ENCODE measurements around the gene CLIP1.
"Not testable (repeated sequence)": the region's sequence is repeated elsewhere in the genome, so short reads cannot be mapped to it uniquely, and the experiment has no call there.

DNA sequence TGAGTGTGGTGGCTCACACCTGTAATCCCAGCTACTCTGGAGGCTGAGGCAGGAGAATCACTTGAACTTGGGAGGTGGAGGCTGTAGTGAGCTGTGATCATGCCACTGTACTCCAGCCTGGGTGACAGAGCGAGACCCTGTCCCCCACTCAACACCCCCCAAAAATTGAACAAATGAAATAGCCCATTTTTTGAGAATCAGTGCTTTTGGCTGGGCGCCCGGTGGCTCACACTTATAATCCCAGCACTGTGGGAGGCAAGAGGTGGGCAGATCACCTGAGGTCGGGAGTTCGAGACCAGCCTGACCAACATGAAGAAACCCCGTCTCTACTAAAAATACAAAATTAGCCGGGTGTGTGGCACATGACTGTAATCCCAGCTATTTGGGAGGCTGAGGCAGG is 48.1 kb upstream of the CLIP1 start:
- TF ChIP-seq, protein P1, sequence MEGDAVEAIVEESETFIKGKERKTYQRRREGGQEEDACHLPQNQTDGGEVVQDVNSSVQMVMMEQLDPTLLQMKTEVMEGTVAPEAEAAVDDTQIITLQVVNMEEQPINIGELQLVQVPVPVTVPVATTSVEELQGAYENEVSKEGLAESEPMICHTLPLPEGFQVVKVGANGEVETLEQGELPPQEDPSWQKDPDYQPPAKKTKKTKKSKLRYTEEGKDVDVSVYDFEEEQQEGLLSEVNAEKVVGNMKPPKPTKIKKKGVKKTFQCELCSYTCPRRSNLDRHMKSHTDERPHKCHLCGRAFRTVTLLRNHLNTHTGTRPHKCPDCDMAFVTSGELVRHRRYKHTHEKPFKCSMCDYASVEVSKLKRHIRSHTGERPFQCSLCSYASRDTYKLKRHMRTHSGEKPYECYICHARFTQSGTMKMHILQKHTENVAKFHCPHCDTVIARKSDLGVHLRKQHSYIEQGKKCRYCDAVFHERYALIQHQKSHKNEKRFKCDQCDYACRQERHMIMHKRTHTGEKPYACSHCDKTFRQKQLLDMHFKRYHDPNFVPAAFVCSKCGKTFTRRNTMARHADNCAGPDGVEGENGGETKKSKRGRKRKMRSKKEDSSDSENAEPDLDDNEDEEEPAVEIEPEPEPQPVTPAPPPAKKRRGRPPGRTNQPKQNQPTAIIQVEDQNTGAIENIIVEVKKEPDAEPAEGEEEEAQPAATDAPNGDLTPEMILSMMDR (IDR thresholded peaks at IDR 0.05; ENCODE audit: insufficient read depth, low read length) = not testable (repeated sequence)
- TF ChIP-seq, protein P2, sequence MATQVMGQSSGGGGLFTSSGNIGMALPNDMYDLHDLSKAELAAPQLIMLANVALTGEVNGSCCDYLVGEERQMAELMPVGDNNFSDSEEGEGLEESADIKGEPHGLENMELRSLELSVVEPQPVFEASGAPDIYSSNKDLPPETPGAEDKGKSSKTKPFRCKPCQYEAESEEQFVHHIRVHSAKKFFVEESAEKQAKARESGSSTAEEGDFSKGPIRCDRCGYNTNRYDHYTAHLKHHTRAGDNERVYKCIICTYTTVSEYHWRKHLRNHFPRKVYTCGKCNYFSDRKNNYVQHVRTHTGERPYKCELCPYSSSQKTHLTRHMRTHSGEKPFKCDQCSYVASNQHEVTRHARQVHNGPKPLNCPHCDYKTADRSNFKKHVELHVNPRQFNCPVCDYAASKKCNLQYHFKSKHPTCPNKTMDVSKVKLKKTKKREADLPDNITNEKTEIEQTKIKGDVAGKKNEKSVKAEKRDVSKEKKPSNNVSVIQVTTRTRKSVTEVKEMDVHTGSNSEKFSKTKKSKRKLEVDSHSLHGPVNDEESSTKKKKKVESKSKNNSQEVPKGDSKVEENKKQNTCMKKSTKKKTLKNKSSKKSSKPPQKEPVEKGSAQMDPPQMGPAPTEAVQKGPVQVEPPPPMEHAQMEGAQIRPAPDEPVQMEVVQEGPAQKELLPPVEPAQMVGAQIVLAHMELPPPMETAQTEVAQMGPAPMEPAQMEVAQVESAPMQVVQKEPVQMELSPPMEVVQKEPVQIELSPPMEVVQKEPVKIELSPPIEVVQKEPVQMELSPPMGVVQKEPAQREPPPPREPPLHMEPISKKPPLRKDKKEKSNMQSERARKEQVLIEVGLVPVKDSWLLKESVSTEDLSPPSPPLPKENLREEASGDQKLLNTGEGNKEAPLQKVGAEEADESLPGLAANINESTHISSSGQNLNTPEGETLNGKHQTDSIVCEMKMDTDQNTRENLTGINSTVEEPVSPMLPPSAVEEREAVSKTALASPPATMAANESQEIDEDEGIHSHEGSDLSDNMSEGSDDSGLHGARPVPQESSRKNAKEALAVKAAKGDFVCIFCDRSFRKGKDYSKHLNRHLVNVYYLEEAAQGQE (IDR thresholded peaks at IDR 0.05; ENCODE audit: insufficient replicate concordance, low read depth) = not testable (repeated sequence)
- TF ChIP-seq POLR2AphosphoS5 (IDR thresholded peaks at IDR 0.05; ENCODE audit: low read depth); SPI1 (IDR thresholded peaks at IDR 0.05; ENCODE audit: borderline replicate concordance, low read depth): not testable (repeated sequence)
